Right lobe of liver (tissue), 4 donors: ENCODE data around the gene SGSM2.

Experiments used
- POLR2A ChIP-seq: fragments of 450-650 bp; IDR thresholded peaks from one replicate; pipeline ENCODE4 v1.6.1; 2017; ENCODE audit warnings: antibody characterized with exemption, mild to moderate bottlenecking
- TF ChIP-seq, protein P1 (sequence below), 4 donors: fragments of 200-600 bp in 3 of 4; fragments of 450-650 bp in 1 of 4; IDR thresholded peaks; one replicate each; pipeline versions ENCODE4 v1.5.1 to v1.8.0; 2016 to 2022; ENCODE audit warnings: antibody characterized with exemption in 4 of 4, mild to moderate bottlenecking in 2 of 4
- donor health status: DM: no; HTN: no; CAD: no.
- donor health status: DM: no; HTN: no; CAD: no.
- donor health status: DM: no; HTN: yes; CAD: no.

GRCh38 chr17:2357931-2358434 is 20.7 kb downstream of the SGSM2 start:
- TF ChIP-seq, protein P1, sequence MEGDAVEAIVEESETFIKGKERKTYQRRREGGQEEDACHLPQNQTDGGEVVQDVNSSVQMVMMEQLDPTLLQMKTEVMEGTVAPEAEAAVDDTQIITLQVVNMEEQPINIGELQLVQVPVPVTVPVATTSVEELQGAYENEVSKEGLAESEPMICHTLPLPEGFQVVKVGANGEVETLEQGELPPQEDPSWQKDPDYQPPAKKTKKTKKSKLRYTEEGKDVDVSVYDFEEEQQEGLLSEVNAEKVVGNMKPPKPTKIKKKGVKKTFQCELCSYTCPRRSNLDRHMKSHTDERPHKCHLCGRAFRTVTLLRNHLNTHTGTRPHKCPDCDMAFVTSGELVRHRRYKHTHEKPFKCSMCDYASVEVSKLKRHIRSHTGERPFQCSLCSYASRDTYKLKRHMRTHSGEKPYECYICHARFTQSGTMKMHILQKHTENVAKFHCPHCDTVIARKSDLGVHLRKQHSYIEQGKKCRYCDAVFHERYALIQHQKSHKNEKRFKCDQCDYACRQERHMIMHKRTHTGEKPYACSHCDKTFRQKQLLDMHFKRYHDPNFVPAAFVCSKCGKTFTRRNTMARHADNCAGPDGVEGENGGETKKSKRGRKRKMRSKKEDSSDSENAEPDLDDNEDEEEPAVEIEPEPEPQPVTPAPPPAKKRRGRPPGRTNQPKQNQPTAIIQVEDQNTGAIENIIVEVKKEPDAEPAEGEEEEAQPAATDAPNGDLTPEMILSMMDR (IDR thresholded peaks at IDR 0.05): no peak
- TF ChIP-seq POLR2A: no peak
